NCI-H146 treated with DMSO at 0.1 percent for 48 hours (cell line): ENCODE data around the gene TMEM11.

Source experiments
- DNase-seq: peaks from one replicate; lab custom pipeline; 2025; ENCODE audit not compliant: unreplicated experiment; lab: John Stamatoyannopoulos, UW

The TMEM11 gene

DNA sequence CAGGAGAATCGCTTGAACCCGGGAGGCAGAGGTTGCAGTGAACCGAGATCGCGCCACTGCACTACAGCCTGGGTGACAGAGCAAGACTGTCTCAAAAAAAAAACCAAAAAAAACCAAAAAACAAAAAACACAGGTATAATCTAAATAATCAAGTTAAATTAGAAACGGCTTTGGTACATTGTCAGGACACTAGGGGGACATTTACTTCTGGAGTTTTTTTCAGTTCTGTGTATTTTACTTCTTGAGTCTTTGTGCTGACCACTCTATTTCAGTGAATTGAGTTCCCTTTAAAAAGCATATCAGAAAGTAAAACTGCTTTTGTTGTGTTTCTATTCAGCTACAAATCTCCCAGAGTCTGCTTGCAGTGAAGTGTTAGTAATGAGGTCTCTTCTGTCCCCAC lies 50.9 kb downstream of the TMEM11 start:
- no peak for DNase-seq

DNA sequence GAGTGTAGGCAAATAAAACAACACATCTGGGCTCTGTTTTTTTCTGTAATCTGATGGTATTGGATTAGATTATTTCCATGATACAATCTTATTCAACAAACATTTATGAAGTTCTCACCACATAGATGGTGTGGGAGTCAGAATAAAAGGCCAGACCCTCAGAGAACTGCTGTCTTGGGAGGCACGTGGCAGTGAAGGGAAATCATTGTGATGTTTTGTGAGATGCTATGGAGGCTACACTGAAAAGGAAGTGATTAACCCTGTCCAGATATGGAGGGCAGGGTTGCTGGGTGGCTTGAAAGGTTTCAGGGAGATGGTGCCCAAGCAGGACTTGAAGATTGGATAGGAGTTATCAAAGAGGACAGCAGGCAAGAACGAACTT lies 51.6 kb downstream of the TMEM11 start:
- no peak for DNase-seq

DNA sequence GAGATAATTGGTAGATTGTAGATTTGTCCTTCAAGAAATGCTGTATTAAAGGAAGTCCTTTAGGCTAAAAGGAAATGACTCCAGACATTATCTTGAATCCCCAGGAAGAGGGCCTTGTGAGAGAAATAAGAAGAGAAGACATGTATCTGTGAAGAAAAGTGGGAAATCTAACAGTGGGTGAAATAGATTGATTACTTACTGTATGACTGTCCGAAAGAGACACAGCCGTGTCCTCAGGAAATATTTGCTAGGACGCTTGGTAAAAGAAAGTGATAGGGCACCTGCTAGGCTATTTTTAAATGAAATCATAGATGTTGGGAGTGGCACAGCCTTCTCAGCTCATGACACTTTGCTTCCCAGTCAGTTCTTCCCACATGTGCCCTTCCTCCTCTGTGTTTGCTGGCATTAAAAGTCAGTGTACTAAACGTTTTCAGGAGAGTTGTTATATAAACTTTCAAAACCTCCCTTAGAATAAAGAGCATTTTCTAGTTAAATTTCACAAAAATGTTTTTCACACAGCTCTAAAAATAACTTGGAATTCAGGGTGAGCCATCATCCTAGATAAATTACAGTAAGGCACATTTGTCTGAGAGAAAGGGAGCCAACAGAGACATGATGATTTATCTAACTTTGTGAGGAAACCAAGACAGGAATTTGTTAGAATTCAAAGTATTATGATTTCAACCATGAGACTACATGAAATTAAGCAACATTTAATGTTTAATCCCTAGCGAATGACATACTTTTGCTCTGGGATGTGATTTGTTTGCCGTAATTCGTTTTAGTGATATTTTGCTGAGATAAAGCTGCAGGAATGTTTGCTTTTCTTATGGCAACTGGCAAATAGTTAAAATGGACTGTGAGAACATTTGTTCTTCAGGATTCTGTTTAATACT lies 52.2 kb downstream of the TMEM11 start:
- DNase-seq, result no peak

DNA sequence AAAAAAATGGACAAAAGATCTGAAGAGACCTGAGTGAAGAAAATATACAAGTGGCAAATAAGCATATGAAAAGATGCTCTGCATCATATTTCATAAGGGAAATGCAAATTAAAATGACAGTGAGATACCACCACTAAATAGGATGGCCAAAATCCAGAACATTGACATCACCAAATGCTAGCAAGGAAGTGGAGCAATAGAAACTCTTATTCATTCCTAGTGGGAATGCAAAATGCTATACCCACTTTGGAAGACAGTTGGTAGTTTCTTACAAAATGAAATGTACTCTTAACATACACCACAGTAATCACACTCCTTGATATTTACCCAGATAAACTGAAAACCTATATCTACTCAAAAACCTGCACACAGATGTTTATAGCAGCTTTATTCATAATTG lies 53.6 kb downstream of the TMEM11 start:
- DNase-seq, result no peak

- DNase-seq, result no peak
These were observed 56.2 kb downstream of the TMEM11 start for GRCh38 chr17:21157586-21158370.

- DNase-seq, result no peak
These were observed 61.2 kb downstream of the TMEM11 start for GRCh38 chr17:21152731-21153130.

- DNase-seq, result no peak
These were observed 64.3 kb downstream of the TMEM11 start for GRCh38 chr17:21149621-21150020.
